HG03521 (cell line): ENCODE measurements around the gene PPP1R10.
"Not testable (repeated sequence)": the region's sequence is repeated elsewhere in the genome, so short reads cannot be mapped to it uniquely, and the experiment has no call there.

Source experiments
- ATAC-seq: cut with Tn5 transposase; IDR thresholded peaks from one replicate; pipeline ENCODE4 v1.9.1; 2021; ENCODE audit warnings: mild to moderate bottlenecking, moderate library complexity; ENCODE audit not compliant: unreplicated experiment

PPP1R10 gene

DNA sequence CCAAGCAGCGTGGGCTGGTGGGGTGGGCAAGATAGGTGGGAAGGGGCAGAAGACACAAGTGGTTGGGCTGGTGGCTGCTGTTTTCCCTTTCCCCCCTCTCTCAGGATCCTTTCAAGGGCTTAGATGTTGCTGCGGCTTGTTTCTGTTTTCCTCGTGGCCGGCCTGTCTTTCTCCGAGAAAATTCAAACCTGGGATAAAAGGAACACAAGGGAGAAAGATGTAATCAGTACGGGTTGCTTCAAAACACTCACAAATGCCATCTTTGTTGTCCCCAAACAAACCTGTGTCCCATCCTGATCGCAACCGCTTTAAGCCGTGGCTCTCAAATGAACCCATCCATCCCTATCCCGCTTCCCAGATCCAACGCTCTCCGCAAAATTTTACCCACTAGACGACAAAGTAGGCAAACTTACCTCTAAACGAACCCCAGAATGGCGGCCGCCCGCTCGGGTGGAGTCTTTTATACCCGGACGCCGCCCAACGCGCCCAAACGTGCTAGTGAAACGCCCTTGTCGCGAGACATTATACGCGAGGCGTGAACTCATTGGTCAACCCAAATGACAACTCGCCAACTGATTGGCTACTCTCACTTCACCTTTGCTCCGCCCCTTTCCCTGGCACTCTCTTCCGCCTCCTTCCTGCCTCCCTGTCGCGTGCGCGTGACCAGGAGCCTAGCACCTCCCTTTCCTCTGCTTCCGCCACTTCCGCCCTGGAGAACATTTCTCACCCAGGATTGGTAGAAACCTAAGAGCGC is at the start of gene PPP1R10:
Gene PPP1R10 (minus strand): TSS at position 433 of the 754 bp plus-strand sequence. CDS start 7,299 bp downstream, outside the sequence.
- ATAC-seq, result peak; percentile 80

DNA sequence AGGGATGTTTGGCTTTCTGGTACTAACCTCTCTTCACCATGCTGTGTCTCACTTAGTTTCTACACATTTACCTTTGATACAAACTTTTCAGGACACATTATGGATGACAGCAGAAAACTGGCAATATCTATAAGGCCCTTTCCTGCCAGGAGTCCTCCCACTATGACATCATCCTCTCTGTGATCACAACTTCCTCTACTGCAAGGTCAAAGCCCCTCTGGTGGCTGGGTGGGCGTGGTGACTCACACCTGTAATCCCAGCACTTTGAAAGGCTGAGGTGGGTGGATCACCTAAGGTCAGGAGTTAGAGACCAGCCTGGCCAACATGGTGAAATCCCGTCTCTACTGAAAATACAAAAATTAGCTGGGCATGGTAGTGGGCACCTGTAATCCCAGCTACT is 49.3 kb upstream of the PPP1R10 start:
- ATAC-seq, result not testable (repeated sequence)

- ATAC-seq, result no peak
These were observed 48.1 kb upstream of the PPP1R10 start for GRCh38 chr6:30664994-30665767.

- ATAC-seq, result not testable (repeated sequence)
These were observed 40.9 kb upstream of the PPP1R10 start for GRCh38 chr6:30657922-30658321.

DNA sequence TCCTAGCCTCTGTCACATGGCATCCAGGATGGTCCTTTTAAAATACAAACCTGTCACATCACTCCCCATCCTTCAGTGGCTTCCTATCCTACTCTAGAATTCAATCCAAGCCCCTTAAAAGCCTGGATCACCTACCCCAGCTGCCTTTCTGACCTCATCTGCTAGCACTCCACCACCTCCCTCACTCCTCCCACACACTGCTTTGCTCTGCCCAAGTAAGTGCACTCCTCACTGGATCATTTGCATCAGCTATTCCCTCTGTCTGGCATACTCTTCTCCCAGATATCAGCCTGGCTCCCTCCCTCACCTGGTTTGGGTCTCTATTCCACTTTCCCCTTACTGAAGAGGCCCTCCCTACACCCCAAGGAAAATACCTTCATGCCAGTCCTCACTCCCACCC is 40.4 kb upstream of the PPP1R10 start:
- no peak for ATAC-seq

GRCh38 chr6:30656513-30656912 is 39.5 kb upstream of the PPP1R10 start:
- no peak for ATAC-seq

DNA sequence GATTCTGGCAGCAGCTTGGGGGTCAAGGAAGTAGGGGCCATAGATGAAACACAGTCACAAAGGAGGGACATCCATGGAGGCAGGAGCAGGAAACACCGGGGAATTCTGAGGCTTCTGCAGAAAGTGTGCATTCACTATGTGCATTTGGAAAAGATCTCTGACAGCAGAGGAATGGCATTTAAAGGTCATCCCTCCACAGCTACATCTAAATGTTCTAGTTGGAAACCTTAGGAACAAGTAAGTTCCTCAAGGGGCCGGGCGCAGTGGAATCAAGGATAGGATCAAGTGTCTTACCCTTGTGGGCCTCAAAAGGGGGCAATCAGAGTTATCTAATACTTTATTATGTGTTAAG is 38.7 kb upstream of the PPP1R10 start:
- ATAC-seq, result no peak

GRCh38 chr6:30654798-30655742 is 38.0 kb upstream of the PPP1R10 start:
- no peak for ATAC-seq

- ATAC-seq, result no peak
These were observed 34.1 kb upstream of the PPP1R10 start for GRCh38 chr6:30651143-30651542.

- ATAC-seq, result peak; percentile 64
These were observed 30.4 kb upstream of the PPP1R10 start for GRCh38 chr6:30647242-30648116.

- peak; percentile 52 for ATAC-seq
These were observed 29.6 kb upstream of the PPP1R10 start, which contains the start of gene C6orf136 for GRCh38 chr6:30646450-30647241. C6orf136 (plus strand) TSS chr6:30647133; CDS start chr6:30647232, 99 bp downstream.

DNA sequence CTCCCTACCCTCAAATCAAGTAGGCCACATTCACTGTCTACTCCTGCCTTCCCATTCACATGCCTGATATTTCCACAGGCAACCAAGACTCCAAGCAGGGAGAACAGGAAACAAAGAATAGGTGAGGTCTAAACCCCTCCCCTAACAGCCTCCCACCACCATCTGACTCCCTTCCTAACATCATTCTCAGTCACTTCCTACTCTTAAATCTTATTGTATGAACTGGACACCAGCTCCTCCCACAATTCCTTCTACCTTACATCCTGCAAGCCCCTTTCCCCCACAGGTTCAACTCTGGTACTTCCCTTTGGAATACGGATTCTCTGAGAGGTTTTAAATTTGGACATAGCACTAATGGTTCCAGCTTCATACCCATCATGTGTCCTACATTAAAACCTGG is 28.9 kb upstream of the PPP1R10 start:
- ATAC-seq, result no peak

GRCh38 chr6:30644769-30645168 is 27.7 kb upstream of the PPP1R10 start:
- no peak for ATAC-seq

- ATAC-seq, result no peak
These were observed 26.6 kb upstream of the PPP1R10 start for GRCh38 chr6:30643656-30644055.

GRCh38 chr6:30641048-30641447 is 24.0 kb upstream of the PPP1R10 start:
- no peak for ATAC-seq

- ATAC-seq, result no peak
These were observed 23.4 kb upstream of the PPP1R10 start for GRCh38 chr6:30640481-30640880.

- ATAC-seq, result no peak
These were observed 18.8 kb upstream of the PPP1R10 start for GRCh38 chr6:30635834-30636233.

- peak; percentile 77 for ATAC-seq
These were observed 9.7 kb upstream of the PPP1R10 start, which contains the start of gene ATAT1 for GRCh38 chr6:30626484-30627366. ATAT1 (plus strand) TSS chr6:30626874.
